Measurements from ENCODE around the gene NHLH1.

Gene NHLH1

DNA sequence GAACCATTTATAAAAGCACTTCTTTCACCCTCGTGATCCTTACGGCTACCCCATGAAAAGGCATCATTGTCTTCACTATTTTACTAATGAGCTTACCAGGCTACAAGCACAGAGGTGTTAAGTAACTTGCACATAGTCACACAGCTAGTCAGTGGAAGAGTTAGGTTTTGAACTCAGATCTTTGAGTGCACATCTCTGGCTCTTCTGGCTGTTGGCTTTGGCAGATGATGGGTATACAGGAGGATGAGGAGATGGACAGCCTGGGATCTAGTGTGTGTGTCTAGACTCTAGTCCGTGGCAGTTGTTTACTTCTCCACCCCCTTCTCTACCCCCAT, 45.1 kb downstream of the NHLH1 start:
- no peak for DNase-seq (ENCODE audit: low read depth)

DNA sequence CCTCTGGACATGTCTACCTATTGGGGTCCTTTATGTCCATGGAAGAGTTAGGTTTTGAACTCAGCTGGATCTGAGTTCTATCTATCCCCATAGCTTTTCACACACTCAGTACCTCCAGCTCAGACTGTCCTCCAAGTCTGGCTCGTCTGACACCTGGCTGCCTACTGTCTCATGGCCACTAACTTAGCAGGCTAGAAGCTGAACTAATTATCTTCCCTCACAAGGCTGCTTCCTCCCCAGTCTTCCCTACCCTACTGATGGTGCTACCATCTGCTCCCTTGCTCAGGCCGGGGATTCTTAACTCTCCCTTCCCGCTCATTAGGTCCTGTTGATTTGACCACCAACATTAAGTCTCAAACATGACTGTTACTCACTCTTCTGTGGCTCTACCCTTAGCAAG, 46.8 kb downstream of the NHLH1 start:
- no peak for DNase-seq (ENCODE audit: low read depth)

DNA sequence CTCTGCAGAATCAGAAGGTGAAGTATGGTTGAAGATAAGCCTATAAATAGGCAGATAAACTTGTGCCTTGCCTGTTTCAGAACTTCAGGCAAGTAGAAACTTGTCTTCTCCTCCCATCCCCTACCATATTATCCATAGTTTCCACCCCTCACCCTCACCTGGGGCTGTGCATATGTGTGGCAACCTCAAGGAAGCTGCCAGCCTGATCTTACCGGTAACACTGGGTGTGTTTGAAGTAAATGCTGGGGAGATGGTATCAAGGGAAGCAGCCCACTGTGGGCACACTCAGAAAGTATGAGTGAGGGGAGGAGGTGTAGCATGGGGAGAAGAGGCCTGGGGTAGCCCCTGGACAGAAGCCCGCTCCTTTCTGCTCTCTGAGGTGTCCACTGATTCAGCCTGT, 48.0 kb downstream of the NHLH1 start:
- DNase-seq (ENCODE audit: low read depth), result no peak

DNA sequence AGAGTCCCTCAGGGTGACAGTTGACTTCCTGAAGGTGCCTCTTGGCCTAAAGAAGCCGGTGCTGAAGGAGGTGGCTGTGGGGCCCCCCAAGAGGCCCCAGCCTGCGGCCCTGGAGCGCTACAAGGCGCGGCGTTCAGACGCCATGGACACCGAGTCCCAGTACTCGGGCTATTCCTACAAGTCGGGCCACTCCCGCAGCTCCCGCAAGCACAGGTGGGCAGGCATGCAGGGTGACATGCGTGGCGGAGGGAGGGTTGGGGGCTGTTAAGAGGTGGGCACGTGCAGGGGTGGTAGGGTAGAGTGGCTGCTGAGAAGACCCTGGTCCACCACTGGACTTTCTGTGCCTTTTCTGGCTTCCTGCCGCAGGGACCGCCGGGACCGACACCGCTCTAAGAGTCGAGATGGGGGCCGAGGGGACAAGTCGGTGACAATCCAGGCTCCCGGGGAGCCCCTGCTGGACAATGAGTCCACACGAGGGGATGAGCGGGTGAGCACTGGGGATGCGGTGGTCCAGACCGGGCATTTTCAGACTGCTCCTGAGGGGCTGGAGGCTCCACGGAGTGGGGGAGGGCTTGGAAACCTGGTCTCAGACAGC, 48.9 kb downstream of the NHLH1 start:
- DNase-seq (ENCODE audit: low read depth), result no peak

DNA sequence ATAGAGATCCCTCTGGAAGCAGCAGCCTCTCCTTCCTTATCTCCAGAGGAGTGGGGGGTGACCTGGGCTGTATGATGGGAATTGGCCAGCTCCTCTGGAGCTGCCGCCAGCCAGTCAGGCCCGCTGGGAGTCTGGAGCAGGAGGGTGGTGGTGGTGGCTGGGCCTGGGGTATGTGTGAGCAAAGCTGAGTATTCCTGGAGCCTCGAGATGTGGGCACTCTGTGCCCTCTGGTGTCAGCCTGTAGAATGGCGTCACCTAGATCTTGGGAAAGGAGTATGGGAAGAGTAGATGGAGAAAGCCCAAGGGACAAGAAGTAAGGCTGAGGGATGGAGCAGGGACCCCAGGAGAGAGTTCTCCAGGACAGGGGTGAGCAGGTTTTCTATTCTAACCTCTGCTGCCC, 49.5 kb downstream of the NHLH1 start:
- no peak for DNase-seq (ENCODE audit: low read depth)

DNA sequence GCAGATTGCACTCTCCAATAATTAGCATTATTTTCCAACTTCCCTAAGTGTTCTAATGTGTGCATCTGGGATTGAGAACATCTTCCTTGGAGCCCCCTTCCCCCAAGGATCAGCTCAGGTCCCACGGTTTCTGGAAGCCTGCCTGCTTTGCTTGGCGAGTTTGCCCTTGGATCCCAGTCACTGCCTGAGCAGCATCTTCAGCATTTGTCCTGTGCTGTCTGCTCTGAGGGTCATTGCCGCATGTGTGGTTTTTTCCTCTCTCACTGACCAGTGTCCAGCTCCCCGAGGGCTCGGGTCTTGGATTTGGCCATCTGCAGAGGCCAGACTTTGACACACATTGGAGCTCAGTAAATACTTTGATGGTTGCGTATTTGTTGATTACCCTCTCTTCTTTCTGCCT, 51.6 kb downstream of the NHLH1 start:
- no peak for DNase-seq (ENCODE audit: low read depth)

DNA sequence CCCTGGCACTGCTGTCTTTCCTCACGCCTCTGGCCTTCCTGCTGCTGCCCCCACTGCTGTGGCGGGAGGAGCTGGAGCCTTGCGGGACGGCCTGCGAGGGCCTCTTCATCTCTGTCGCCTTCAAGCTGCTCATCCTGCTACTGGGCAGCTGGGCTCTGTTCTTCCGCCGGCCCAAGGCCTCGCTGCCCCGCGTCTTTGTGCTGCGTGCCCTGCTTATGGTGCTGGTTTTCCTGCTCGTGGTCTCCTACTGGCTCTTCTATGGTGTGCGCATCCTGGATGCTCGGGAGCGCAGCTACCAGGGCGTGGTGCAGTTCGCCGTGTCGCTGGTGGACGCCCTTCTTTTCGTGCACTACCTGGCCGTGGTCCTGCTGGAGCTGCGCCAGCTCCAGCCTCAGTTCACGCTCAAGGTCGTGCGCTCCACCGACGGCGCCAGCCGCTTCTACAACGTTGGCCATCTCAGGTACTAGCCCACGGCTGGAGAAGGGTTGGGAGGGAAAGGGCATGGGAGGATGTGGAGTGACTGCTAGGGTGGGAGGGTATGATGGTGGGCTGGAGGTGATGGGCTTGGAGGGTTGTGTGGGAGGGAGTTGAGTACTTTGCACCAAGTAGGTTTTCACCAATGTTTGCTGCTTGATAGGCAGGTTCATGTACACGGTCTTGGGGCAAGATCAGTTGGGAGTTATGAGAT, 52.4 kb downstream of the NHLH1 start:
- DNase-seq (ENCODE audit: low read depth), result no peak

DNA sequence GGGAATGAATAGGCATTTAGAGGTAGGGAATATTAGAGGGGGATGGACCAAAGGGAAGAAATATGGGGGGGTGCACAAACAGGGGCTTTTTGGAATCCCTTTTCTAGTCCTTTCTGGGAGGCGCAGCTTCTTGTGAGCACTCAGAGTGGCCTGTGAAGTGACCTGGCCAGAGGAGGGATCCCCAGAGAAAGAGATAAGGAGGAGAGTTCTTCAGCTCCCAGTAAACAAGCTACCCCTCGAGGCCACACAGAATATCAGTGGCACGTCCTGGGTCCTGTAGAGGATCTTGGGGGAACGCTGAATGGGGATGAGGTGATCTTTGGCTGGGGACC, 52.9 kb downstream of the NHLH1 start:
- DNase-seq (ENCODE audit: low read depth), result no peak

DNA sequence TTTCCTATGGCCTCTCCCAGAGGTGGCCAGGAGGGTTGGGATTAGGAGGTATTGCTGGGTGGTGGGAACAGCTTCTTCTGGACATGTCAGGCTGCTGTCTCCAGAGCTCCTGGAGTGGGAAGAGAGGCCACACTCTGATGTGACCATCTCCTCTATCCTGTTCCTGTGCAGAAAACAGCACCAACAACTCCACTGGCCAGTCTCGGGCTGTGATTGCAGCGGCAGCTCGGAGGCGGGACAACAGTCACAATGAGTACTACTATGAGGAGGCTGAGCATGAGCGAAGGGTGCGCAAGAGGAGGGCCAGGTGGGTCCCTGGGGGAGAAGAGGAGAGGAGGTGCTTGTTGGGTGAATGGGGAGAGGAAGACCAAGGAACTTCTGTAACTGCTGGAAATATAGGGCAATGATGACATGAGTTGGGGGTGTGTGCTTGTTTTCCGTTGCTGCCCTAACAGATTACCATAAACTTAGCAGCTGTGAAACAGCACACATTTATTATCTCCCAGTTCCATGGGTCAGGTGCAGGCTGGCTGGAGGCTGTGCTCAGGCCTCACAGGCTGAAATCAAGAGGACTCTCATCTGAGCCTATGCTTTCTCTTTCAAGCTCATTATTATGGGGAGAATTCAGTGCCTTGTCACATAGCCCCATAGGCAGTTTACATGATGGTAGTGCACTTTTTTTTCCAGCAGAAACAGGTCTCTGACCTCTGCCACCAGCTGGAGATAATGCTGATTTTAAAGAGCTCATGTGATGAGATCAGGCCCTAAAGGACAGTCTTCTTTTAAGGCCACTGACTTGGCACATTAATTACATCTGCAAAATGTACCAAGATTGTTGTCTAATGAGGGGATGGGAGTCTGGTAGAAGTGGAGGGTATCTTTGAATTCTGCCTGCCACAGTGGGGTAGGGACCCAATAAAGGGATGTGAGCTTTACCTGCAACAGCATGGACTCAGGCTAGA, 54.3 kb downstream of the NHLH1 start:
- DNase-seq (ENCODE audit: low read depth), result no peak

DNA sequence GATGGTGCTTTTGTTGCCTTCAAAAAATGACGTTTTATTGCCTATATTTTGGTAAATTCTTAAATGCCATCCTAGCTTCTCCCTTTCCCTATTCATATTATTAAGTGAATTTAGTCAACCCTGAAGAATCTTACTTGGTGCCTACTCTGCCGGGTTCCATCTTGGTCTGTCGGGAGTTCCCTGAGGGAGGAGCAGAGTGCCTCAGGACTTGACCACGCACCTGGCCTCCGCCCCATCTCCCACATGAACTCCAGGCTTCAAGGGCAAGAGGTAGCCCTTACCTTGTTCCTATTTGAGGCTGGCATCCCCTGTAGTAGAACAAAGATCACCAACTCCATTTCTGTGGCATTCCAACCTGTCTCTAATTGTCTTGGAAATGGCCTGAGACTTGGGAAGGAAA, 55.0 kb downstream of the NHLH1 start:
- DNase-seq (ENCODE audit: low read depth), result no peak
